GM19452 (cell line): ENCODE measurements around the gene ATAD3A.
"Not testable (repeated sequence)": the region's sequence is repeated elsewhere in the genome, so short reads cannot be mapped to it uniquely, and the experiment has no call there.

Experiments used
- ATAC-seq: cut with Tn5 transposase; IDR thresholded peaks from one replicate; pipeline ENCODE4 v1.9.1; 2021; ENCODE audit not compliant: unreplicated experiment

ATAD3A gene

GRCh38 chr1:1489231-1489630, 22.7 kb upstream of the ATAD3A start:
- no peak for ATAC-seq

- ATAC-seq = no peak
Observed at GRCh38 chr1:1489861-1490260, 22.1 kb upstream of the ATAD3A start.

- ATAC-seq = no peak
Observed at GRCh38 chr1:1490633-1491230, 21.2 kb upstream of the ATAD3A start.

- no peak for ATAC-seq
Observed at GRCh38 chr1:1491601-1492000, 20.4 kb upstream of the ATAD3A start.

- ATAC-seq = not testable (repeated sequence)
Observed at GRCh38 chr1:1494311-1494710, 17.7 kb upstream of the ATAD3A start.

- ATAC-seq = not testable (repeated sequence)
Observed at GRCh38 chr1:1495461-1495975, 16.4 kb upstream of the ATAD3A start.

- not testable (repeated sequence) for ATAC-seq
Observed at GRCh38 chr1:1504777-1505365, 7.1 kb upstream of the ATAD3A start.

GRCh38 chr1:1505366-1505798, 6.6 kb upstream of the ATAD3A start:
- ATAC-seq = not testable (repeated sequence)

GRCh38 chr1:1505801-1506200, 6.2 kb upstream of the ATAD3A start:
- ATAC-seq = not testable (repeated sequence)

GRCh38 chr1:1507305-1507704, 4.7 kb upstream of the ATAD3A start:
- no peak for ATAC-seq

- not testable (repeated sequence) for ATAC-seq
Observed at GRCh38 chr1:1508775-1509464, 3.0 kb upstream of the ATAD3A start.

GRCh38 chr1:1509465-1509850, 2.5 kb upstream of the ATAD3A start:
- ATAC-seq = not testable (repeated sequence)

- ATAC-seq = no peak
Observed at GRCh38 chr1:1510912-1511532, 940 bp upstream of the ATAD3A start.

GRCh38 chr1:1512425-1512824, 463 bp downstream of the ATAD3A start:
- not testable (repeated sequence) for ATAC-seq

GRCh38 chr1:1513675-1514074, 1.7 kb downstream of the ATAD3A start:
- ATAC-seq = not testable (repeated sequence)

- ATAC-seq = not testable (repeated sequence)
Observed at GRCh38 chr1:1514376-1514775, 2.4 kb downstream of the ATAD3A start.

- not testable (repeated sequence) for ATAC-seq
Observed at GRCh38 chr1:1516923-1517322, 5.0 kb downstream of the ATAD3A start.

GRCh38 chr1:1517973-1518620, 6.1 kb downstream of the ATAD3A start:
- no peak for ATAC-seq

- ATAC-seq = not testable (repeated sequence)
Observed at GRCh38 chr1:1518621-1519007, 6.7 kb downstream of the ATAD3A start.

- ATAC-seq = not testable (repeated sequence)
Observed at GRCh38 chr1:1519805-1520505, 8.0 kb downstream of the ATAD3A start.
